ENCODE data around the gene NDUFA11. TPM values are rescaled to one million over a fixed set of nuclear protein-coding genes. Genes with fewer than 3 reads are reported as not detected.

Gene NDUFA11
- total RNA-seq (2022; extraction: Qiagen RNA extraction): 206 to 313 TPM (median 291 TPM) in 5 replicates

DNA sequence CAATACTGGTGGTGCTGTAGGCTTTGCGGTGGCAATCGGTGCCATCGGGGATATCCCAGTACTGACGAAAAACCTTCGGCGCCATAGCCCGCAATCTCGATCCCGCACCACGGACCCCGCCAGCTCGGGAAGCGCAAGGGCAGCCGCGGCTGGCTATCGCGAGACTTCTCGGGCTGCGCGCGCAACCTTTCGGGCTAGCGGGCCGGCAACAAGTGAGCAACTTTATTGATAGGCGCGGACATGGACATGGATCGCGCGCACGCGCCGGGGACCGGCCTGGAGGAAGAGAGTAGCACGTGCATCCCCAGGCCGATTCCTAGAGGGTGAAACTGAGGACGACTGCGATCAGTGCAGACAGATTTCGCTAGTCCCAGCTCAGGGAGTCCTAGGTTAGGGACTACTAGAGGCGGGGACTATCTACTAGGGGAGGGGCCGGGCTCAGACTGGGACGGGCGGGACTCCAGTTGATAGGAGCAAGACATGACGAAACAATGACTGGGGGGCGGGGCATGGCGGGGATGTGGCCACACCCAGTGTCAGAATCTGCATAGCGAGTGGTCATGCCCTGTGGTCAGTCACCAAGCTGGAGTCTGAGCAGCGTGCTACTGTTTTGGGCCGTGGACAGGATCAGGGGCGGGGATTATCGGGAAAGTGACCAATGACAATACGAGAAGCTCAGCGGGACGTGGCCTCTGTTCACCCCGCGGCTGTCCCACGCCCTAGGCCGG is at the start of gene NDUFA11:
Gene NDUFA11, minus strand, starts transcription at position 167 of the 728 bp plus-strand sequence. Its CDS starts 82 bp downstream, at position 85.

DNA sequence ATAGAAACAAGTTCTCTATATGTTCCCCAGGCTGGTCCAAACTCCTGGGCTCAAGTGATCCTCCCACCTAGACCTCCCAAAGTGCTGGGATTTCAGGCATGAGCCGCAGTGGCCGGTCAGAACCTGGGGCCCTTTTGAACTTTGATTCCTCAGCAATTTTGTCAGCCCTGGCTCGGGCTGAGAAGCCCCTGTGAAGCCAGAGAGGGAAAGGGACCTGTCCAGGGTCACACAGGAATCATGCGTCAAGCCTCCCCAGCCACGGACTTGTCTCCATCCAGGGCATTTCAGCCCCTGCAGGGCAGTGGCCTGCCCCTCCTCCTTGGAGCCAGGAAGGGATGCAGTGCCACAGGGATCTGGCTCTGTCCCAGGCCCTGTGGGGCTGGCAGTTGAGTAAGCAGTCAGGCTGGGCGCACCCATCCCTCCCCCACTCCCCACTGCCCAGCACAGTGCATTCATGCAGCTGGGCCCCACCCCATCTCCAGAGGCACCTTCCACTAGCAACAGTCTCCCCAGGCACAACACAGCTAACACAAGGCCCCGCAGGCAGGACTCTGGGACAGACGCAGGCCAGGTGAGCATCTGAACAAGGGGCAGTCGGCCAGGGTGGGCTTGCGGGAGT is 10.3 kb upstream of the NDUFA11 start, which contains the start of gene CAPS:
Gene CAPS, plus strand, starts transcription at position 516 of the 619 bp plus-strand sequence. CDS start 153 bp downstream, outside the sequence.

DNA sequence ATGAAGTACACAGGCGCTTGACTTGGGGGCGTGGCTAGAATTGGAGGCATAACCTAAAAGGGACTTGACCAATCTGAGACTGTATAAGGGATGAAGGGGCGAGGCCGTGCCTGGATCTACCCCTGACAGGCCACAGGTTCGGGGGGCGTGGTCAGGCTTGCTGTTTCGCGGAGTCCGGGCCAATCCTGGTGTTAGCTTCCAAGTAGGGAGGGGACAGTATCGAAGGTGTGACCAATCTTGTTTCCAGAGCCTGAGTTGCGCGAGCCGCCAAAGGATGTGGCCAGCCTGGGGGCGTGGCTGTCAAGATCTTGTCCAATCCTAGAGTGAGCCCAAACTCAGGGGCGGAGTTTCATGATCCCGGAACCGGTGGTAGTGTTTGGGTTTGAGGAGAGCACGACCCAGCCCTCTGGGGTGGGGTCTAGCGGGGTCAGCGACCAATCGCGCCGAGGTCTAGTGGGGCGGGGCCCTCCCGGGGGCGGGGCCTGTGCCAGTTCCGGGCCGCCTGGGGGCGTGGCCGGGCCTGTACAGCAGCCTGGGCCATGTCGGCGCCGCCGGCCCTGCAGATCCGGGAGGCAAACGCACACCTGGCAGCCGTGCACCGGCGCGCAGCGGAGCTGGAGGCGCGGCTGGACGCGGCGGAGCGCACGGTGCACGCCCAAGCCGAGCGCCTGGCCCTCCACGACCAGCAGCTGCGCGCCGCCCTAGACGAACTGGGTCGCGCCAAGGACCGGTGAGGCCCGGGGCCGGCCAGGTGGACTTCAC is 943 bp upstream of the NDUFA11 start, which contains the start of gene VMAC:
Gene VMAC, plus strand, starts transcription at position 521 of the 762 bp plus-strand sequence. Its CDS starts 19 bp downstream, at position 540.

DNA sequence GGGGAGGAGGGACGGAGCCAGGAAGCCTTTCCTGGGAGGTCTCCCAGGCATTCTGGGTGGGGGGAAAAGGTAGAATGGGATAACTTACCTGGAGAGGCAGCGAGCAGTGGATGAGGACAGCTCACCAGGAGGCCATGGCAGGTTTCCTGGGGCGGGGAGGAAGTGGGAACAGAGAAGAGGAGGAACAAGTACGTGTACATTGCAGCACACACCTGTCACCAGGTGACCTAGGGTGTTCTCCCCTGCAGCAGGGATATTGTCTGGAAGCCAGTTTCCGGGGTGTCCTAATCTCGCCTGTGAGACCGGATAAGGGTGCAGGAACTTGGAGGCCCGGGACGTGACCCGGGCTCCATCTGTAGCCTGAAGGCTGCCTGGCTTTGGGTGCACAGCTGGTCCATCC is 52.3 kb downstream of the NDUFA11 start, which contains the start of gene FUT3:
Gene FUT3, minus strand, starts transcription at position 148 of the 400 bp plus-strand sequence.

Other genes starting within 250 kb of the NDUFA11 start
- 48.1 to 75.8 TPM (median 69.1 TPM) in 5 replicates for gene MICOS13, start 223.3 kb downstream of the NDUFA11 start, total RNA-seq (2022; extraction: Qiagen RNA extraction)
- gene HSD11B1L, start 222.8 kb downstream of the NDUFA11 start, total RNA-seq (2022; extraction: Qiagen RNA extraction): 3.5 to 5.2 TPM (median 4.3 TPM) in 5 replicates
- gene RPL36, start 213.5 kb downstream of the NDUFA11 start, total RNA-seq (2022; extraction: Qiagen RNA extraction): 732 to 879 TPM (median 766 TPM) in 5 replicates
- gene LONP1, start 183.6 kb downstream of the NDUFA11 start, total RNA-seq (2022; extraction: Qiagen RNA extraction): 49.8 to 62.6 TPM (median 59.8 TPM) in 5 replicates
- gene CATSPERD, start 183.2 kb downstream of the NDUFA11 start, total RNA-seq (2022; extraction: Qiagen RNA extraction): not detected in 5 replicates
- gene PRR22, start 119.0 kb downstream of the NDUFA11 start, total RNA-seq (2022; extraction: Qiagen RNA extraction): 1.2 to 3.4 TPM (median 2.3 TPM) in 5 replicates
- 26.9 to 31.9 TPM (median 28.5 TPM) in 5 replicates for gene DUS3L, start 112.6 kb downstream of the NDUFA11 start, total RNA-seq (2022; extraction: Qiagen RNA extraction)
- gene NRTN, start 98.7 kb downstream of the NDUFA11 start, total RNA-seq (2022; extraction: Qiagen RNA extraction): 1.2 to 1.6 TPM (median 1.3 TPM) in 5 replicates
- not detected in 5 replicates for gene FUT6, start 64.1 kb downstream of the NDUFA11 start, total RNA-seq (2022; extraction: Qiagen RNA extraction)
- gene FUT3, start 52.3 kb downstream of the NDUFA11 start, total RNA-seq (2022; extraction: Qiagen RNA extraction): 0.08 to 0.12 TPM (median 0.11 TPM) in 3 of 5 replicates, not detected in the others
- gene FUT5, start 33.2 kb downstream of the NDUFA11 start, total RNA-seq (2022; extraction: Qiagen RNA extraction): not detected in 5 replicates
- gene VMAC, start 1.1 kb upstream of the NDUFA11 start, total RNA-seq (2022; extraction: Qiagen RNA extraction): 0.26 to 0.59 TPM (median 0.49 TPM) in 5 replicates
- 1.0 to 1.8 TPM (median 1.5 TPM) in 5 replicates for gene CAPS, start 10.5 kb upstream of the NDUFA11 start, total RNA-seq (2022; extraction: Qiagen RNA extraction)
- gene RANBP3, start 74.3 kb upstream of the NDUFA11 start, total RNA-seq (2022; extraction: Qiagen RNA extraction): 38.2 to 45.0 TPM (median 41.3 TPM) in 5 replicates
- gene RFX2, start 206.7 kb upstream of the NDUFA11 start, total RNA-seq (2022; extraction: Qiagen RNA extraction): 5.9 to 10.3 TPM (median 7.2 TPM) in 5 replicates
- gene ACSBG2, start 231.9 kb upstream of the NDUFA11 start, total RNA-seq (2022; extraction: Qiagen RNA extraction): not detected in 5 replicates